SK-N-SH treated with all-trans-retinoic acid at 6 μM for 48 hours (cell line): ENCODE results near the gene TSHZ3.

Experiments
- ATAC-seq: fragments of 200-7000 bp; cut with Tn5 transposase; 3 replicates; pipeline ENCODE4 v1.9.1; 2020; ENCODE audit warnings: mild to moderate bottlenecking, moderate library complexity
- ARNTL ChIP-seq: fragments of 450-650 bp; formaldehyde crosslinking; IDR thresholded peaks from 2 replicates; pipeline ENCODE4 v1.5.0; 2020; ENCODE audit warnings: low read depth, mild to moderate bottlenecking, moderate library complexity, borderline replicate concordance
- BACH2 ChIP-seq: fragments of 250-450 bp; sonication (Bioruptor Pico); IDR thresholded peaks from 2 replicates; pipeline ENCODE4 v1.9.0; 2021; ENCODE audit warnings: mild to moderate bottlenecking, borderline replicate concordance
- CSDC2 ChIP-seq: fragments of 250-450 bp; sonication (Bioruptor Pico); IDR thresholded peaks from 2 replicates; pipeline ENCODE4 v1.5.0; 2020; ENCODE audit warnings: mild to moderate bottlenecking, moderate library complexity
- ESRRG ChIP-seq: fragments of 250-450 bp; sonication (Bioruptor Pico); IDR thresholded peaks from 2 replicates; pipeline ENCODE4 v1.6.1; 2021; ENCODE audit warnings: mild to moderate bottlenecking
- GLIS3 ChIP-seq: fragments of 250-450 bp; sonication (Bioruptor Pico); IDR thresholded peaks from 2 replicates; pipeline ENCODE4 v1.5.0; 2020; ENCODE audit warnings: mild to moderate bottlenecking, moderate library complexity
- ISL1 ChIP-seq: fragments of 250-450 bp; sonication (Bioruptor Pico); IDR thresholded peaks from 2 replicates; pipeline ENCODE4 v2.1.2; 2022; ENCODE audit warnings: mild to moderate bottlenecking, moderate library complexity
- OSR1 ChIP-seq: fragments of 250-450 bp; sonication (Bioruptor Pico); IDR thresholded peaks from 2 replicates; pipeline ENCODE4 v1.8.0; 2022; ENCODE audit warnings: moderate library complexity, mild to moderate bottlenecking, inconsistent platforms
- PPARA ChIP-seq: fragments of 250-450 bp; sonication (Bioruptor Pico); IDR thresholded peaks from 2 replicates; pipeline ENCODE4 v1.5.0; 2020; ENCODE audit warnings: mild to moderate bottlenecking, borderline replicate concordance
- RARB ChIP-seq: fragments of 250-450 bp; sonication (Bioruptor Pico); IDR thresholded peaks from 2 replicates; pipeline ENCODE4 v1.8.0; 2021; ENCODE audit warnings: mild to moderate bottlenecking, moderate library complexity
- SNAI2 ChIP-seq: fragments of 250-450 bp; sonication (Bioruptor Pico); IDR thresholded peaks from 2 replicates; pipeline ENCODE4 v1.5.0; 2020; ENCODE audit warnings: mild to moderate bottlenecking, moderate library complexity
- TCF4 ChIP-seq: fragments of 250-450 bp; sonication (Bioruptor Pico); IDR thresholded peaks from 2 replicates; pipeline ENCODE4 v1.8.0; 2021; ENCODE audit warnings: mild to moderate bottlenecking, moderate library complexity, borderline replicate concordance
- TOX ChIP-seq: fragments of 250-450 bp; sonication (Bioruptor Pico); IDR thresholded peaks from 2 replicates; pipeline ENCODE4 v1.8.0; 2021; ENCODE audit warnings: mild to moderate bottlenecking, moderate library complexity, borderline replicate concordance
- ZC3H10 ChIP-seq: fragments of 250-450 bp; sonication (Bioruptor Pico); IDR thresholded peaks from 2 replicates; pipeline ENCODE4 v1.5.1; 2021; ENCODE audit warnings: mild to moderate bottlenecking, moderate library complexity
- ZFP3 ChIP-seq: fragments of 250-450 bp; sonication (Bioruptor Pico); IDR thresholded peaks from 2 replicates; pipeline ENCODE4 v1.5.0; 2020; ENCODE audit warnings: mild to moderate bottlenecking, moderate library complexity
- ZFP30 ChIP-seq: fragments of 450-650 bp; formaldehyde crosslinking; IDR thresholded peaks from 2 replicates; pipeline ENCODE4 v1.5.0; 2022; ENCODE audit warnings: mild to moderate bottlenecking, moderate library complexity
- ZNF565 ChIP-seq: fragments of 450-650 bp; formaldehyde crosslinking; conservative IDR thresholded peaks from 2 replicates; pipeline ENCODE4 v1.5.0; 2020; ENCODE audit warnings: low read depth, mild to moderate bottlenecking, moderate library complexity
- ZNF70 ChIP-seq: fragments of 450-650 bp; formaldehyde crosslinking; IDR thresholded peaks from 2 replicates; pipeline ENCODE4 v1.5.0; 2020; ENCODE audit warnings: mild to moderate bottlenecking, moderate library complexity
- ZNF8 ChIP-seq: fragments of 450-650 bp; formaldehyde crosslinking; IDR thresholded peaks from 2 replicates; pipeline ENCODE4 v1.5.0; 2020; ENCODE audit warnings: mild to moderate bottlenecking, moderate library complexity
- TF ChIP-seq, protein P1 (sequence below): fragments of 250-450 bp; sonication (Bioruptor Pico); IDR thresholded peaks from 2 replicates; pipeline ENCODE4 v1.8.0; 2021; ENCODE audit warnings: low read depth, mild to moderate bottlenecking, moderate library complexity, borderline replicate concordance
- TF ChIP-seq, protein P2 (sequence below): fragments of 250-450 bp; sonication (Bioruptor Pico); IDR thresholded peaks from 2 replicates; pipeline ENCODE4 v1.5.0; 2020; ENCODE audit warnings: mild to moderate bottlenecking, moderate library complexity
- TF ChIP-seq, protein P3 (sequence below): fragments of 250-450 bp; sonication (Bioruptor Pico); IDR thresholded peaks from 2 replicates; pipeline ENCODE4 v1.8.0; 2020; ENCODE audit warnings: mild to moderate bottlenecking, moderate library complexity, borderline replicate concordance
- TF ChIP-seq, protein P4 (sequence below): fragments of 250-450 bp; sonication (Bioruptor Pico); IDR thresholded peaks from 2 replicates; pipeline ENCODE4 v1.5.1; 2021; ENCODE audit warnings: mild to moderate bottlenecking, moderate library complexity
- TF ChIP-seq, protein P5 (sequence below): fragments of 250-450 bp; sonication (Bioruptor Pico); IDR thresholded peaks from 2 replicates; pipeline ENCODE4 v1.5.1; 2020; ENCODE audit warnings: low read depth, mild to moderate bottlenecking, moderate library complexity

TSHZ3 gene

DNA sequence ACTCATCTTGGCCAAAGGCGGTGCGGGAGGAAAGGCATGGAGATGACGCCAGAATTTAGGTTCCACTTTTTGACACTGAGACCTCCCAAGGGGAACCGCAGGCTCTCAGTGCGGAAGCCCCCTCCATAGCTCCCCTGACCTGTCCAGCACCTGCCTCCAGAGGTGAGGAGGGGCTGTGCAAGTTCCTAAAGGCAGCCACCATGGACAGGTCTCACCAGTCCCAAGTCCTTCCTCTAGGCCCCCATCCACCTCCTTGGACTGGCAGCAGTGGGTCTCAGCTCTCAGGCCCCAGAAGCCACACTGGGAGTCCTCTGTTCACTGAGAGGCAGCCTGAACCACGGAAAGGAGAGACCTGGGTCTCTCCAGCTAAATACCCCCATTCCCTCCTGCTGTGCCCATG lies 31.6 kb upstream of the TSHZ3 start (continued):
- TF ChIP-seq ISL1 (no peak), RARB (no peak)

DNA sequence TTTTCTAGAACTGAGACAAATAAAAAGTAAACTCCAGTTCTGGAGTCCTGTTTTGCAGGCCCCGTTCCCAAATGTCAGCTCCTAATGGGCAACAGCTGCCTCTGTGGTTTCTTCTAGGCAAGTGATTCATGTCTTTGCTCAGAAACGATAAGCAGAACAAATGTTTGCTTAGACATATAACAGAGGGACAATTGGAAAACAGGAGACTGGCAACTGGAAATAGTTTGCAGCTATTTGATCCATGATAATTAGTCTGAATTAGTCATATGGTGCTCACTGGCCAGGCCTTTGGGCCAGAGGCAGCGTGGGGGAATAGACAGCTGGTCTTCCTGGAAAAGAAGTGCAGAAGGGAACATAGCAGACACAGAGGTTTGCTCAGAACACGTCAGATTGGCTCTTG lies 29.2 kb upstream of the TSHZ3 start:
- ATAC-seq: peak; percentile 91

DNA sequence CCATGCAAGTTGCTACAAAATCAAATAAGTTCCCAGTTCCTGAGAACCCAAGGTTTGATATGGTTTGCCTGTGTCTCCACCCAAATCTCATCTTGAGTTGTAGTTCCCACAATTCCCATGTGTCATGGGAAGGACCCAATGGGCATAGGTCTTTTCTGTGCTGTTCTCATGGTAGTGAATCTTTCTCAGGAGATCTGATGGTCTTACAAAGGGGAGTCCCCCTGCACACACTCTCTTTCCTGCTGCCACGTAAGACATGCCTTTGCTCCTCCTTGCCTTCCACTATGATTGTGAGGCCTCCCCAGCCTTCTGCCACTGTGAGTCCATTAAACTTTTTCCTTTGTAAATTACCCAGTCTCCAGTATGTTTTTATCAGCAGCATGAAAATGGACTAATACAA lies 28.5 kb upstream of the TSHZ3 start:
- ATAC-seq: no peak; the same call in 2 of the 3 replicates
- TF ChIP-seq CSDC2 (CRISPR knock-in tag) (no peak), ZFP3 (no peak), ARNTL (CRISPR knock-in tag) (no peak), TCF4 (CRISPR knock-in tag) (no peak), ESRRG (CRISPR knock-in tag) (no peak), ZNF8 (no peak), SNAI2 (no peak)
- TF ChIP-seq, protein P1, sequence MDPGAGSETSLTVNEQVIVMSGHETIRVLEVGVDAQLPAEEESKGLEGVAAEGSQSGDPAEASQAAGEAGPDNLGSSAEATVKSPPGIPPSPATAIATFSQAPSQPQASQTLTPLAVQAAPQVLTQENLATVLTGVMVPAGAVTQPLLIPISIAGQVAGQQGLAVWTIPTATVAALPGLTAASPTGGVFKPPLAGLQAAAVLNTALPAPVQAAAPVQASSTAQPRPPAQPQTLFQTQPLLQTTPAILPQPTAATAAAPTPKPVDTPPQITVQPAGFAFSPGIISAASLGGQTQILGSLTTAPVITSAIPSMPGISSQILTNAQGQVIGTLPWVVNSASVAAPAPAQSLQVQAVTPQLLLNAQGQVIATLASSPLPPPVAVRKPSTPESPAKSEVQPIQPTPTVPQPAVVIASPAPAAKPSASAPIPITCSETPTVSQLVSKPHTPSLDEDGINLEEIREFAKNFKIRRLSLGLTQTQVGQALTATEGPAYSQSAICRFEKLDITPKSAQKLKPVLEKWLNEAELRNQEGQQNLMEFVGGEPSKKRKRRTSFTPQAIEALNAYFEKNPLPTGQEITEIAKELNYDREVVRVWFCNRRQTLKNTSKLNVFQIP: no peak
- TF ChIP-seq, protein P2, sequence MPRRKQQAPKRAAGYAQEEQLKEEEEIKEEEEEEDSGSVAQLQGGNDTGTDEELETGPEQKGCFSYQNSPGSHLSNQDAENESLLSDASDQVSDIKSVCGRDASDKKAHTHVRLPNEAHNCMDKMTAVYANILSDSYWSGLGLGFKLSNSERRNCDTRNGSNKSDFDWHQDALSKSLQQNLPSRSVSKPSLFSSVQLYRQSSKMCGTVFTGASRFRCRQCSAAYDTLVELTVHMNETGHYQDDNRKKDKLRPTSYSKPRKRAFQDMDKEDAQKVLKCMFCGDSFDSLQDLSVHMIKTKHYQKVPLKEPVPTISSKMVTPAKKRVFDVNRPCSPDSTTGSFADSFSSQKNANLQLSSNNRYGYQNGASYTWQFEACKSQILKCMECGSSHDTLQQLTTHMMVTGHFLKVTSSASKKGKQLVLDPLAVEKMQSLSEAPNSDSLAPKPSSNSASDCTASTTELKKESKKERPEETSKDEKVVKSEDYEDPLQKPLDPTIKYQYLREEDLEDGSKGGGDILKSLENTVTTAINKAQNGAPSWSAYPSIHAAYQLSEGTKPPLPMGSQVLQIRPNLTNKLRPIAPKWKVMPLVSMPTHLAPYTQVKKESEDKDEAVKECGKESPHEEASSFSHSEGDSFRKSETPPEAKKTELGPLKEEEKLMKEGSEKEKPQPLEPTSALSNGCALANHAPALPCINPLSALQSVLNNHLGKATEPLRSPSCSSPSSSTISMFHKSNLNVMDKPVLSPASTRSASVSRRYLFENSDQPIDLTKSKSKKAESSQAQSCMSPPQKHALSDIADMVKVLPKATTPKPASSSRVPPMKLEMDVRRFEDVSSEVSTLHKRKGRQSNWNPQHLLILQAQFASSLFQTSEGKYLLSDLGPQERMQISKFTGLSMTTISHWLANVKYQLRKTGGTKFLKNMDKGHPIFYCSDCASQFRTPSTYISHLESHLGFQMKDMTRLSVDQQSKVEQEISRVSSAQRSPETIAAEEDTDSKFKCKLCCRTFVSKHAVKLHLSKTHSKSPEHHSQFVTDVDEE (CRISPR knock-in tag): no peak

More for the DNA sequence above, 29.2 kb upstream of the TSHZ3 start:
- no peak for TF ChIP-seq PPARA (CRISPR knock-in tag)
- no peak for TF ChIP-seq ZNF70 (CRISPR knock-in tag)
- TF ChIP-seq TOX (CRISPR knock-in tag): peak; percentile 65; the same call in 1 of the 2 replicates
- peak; percentile 52; the same call in 1 of the 2 replicates for TF ChIP-seq ISL1
- TF ChIP-seq, protein P3, sequence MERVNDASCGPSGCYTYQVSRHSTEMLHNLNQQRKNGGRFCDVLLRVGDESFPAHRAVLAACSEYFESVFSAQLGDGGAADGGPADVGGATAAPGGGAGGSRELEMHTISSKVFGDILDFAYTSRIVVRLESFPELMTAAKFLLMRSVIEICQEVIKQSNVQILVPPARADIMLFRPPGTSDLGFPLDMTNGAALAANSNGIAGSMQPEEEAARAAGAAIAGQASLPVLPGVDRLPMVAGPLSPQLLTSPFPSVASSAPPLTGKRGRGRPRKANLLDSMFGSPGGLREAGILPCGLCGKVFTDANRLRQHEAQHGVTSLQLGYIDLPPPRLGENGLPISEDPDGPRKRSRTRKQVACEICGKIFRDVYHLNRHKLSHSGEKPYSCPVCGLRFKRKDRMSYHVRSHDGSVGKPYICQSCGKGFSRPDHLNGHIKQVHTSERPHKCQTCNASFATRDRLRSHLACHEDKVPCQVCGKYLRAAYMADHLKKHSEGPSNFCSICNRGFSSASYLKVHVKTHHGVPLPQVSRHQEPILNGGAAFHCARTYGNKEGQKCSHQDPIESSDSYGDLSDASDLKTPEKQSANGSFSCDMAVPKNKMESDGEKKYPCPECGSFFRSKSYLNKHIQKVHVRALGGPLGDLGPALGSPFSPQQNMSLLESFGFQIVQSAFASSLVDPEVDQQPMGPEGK: peak; percentile 21; the same call in 1 of the 2 replicates
- TF ChIP-seq, protein P4, sequence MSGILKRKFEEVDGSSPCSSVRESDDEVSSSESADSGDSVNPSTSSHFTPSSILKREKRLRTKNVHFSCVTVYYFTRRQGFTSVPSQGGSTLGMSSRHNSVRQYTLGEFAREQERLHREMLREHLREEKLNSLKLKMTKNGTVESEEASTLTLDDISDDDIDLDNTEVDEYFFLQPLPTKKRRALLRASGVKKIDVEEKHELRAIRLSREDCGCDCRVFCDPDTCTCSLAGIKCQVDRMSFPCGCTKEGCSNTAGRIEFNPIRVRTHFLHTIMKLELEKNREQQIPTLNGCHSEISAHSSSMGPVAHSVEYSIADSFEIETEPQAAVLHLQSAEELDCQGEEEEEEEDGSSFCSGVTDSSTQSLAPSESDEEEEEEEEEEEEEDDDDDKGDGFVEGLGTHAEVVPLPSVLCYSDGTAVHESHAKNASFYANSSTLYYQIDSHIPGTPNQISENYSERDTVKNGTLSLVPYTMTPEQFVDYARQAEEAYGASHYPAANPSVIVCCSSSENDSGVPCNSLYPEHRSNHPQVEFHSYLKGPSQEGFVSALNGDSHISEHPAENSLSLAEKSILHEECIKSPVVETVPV (CRISPR knock-in tag): peak; percentile 40; the same call in 1 of the 2 replicates
- TF ChIP-seq ZNF8: no peak
- no peak for TF ChIP-seq SNAI2
- TF ChIP-seq ESRRG (CRISPR knock-in tag): no peak
- TF ChIP-seq ZNF565 (CRISPR knock-in tag): no peak
- TF ChIP-seq, protein P5, sequence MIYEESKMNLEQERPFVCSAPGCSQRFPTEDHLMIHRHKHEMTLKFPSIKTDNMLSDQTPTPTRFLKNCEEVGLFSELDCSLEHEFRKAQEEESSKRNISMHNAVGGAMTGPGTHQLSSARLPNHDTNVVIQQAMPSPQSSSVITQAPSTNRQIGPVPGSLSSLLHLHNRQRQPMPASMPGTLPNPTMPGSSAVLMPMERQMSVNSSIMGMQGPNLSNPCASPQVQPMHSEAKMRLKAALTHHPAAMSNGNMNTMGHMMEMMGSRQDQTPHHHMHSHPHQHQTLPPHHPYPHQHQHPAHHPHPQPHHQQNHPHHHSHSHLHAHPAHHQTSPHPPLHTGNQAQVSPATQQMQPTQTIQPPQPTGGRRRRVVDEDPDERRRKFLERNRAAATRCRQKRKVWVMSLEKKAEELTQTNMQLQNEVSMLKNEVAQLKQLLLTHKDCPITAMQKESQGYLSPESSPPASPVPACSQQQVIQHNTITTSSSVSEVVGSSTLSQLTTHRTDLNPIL (CRISPR knock-in tag): no peak
- no peak for TF ChIP-seq OSR1
- TF ChIP-seq, protein P1: no peak
- no peak; the same call in 1 of the 2 replicates for TF ChIP-seq RARB
- no peak for TF ChIP-seq ZFP3
- no peak for TF ChIP-seq BACH2 (CRISPR knock-in tag)
- no peak for TF ChIP-seq GLIS3 (CRISPR knock-in tag)
- no peak for TF ChIP-seq ZC3H10 (CRISPR knock-in tag)
- TF ChIP-seq, protein P2 (CRISPR knock-in tag): peak; percentile 98
- TF ChIP-seq CSDC2 (CRISPR knock-in tag): no peak
- peak; percentile 97 for TF ChIP-seq TCF4 (CRISPR knock-in tag)
- TF ChIP-seq ZFP30 (CRISPR knock-in tag): no peak
- no peak for TF ChIP-seq ARNTL (CRISPR knock-in tag)
